M059J (cell line): ENCODE measurements around the gene AKR1D1. TPM values are rescaled to one million over a fixed set of nuclear protein-coding genes. Genes with fewer than 3 reads are reported as not detected.

ENCODE experiments used
- DNase-seq: peaks from one replicate; pipeline ENCODE4 v3.0.0-alpha.2; 2012; ENCODE audit warnings: low read depth
- total RNA-seq: library from RNA; depleted of rRNA; stranded (reverse); fragments of >200 nt; shearing (Covaris generic); gene quantifications from 2 replicates; pipeline ENCODE4 v1.2.3, GENCODE V29; 2014; rRNA removed

AKR1D1 gene
- total RNA-seq, 1 experiment from 2014 or later = not detected

GRCh38 chr7:138166681-138167080 lies 90.4 kb downstream of the AKR1D1 start:
- DNase-seq = no peak

GRCh38 chr7:138167222-138167621 lies 91.0 kb downstream of the AKR1D1 start:
- DNase-seq = no peak

- DNase-seq = no peak
Observed at GRCh38 chr7:138167869-138168296, 91.6 kb downstream of the AKR1D1 start.

Other genes with a start within 250 kb of the AKR1D1 start
- 0.12 and 1.1 TPM in 2 replicates for gene DGKI, start 229.5 kb upstream of the AKR1D1 start, total RNA-seq
- 16.5 and 31.9 TPM in 2 replicates for gene CREB3L2, start 74.4 kb upstream of the AKR1D1 start, total RNA-seq